B cell (primary cell): ENCODE data around the gene NEAT1.

Experiments used
- EZH2 ChIP-seq: IDR thresholded peaks from 2 replicates; pipeline ENCODE4 v1.6.1; 2012; ENCODE audit warnings: borderline replicate concordance, low read depth, mild to moderate bottlenecking, moderate library complexity, low read length; ENCODE audit not compliant: insufficient read depth, poor library complexity, severe bottlenecking
- TF ChIP-seq, protein P1 (sequence below): fragments of 200-600 bp; IDR thresholded peaks from one replicate; pipeline ENCODE4 v1.8.0; 2022; ENCODE audit warnings: antibody characterized with exemption, mild to moderate bottlenecking

DNA sequence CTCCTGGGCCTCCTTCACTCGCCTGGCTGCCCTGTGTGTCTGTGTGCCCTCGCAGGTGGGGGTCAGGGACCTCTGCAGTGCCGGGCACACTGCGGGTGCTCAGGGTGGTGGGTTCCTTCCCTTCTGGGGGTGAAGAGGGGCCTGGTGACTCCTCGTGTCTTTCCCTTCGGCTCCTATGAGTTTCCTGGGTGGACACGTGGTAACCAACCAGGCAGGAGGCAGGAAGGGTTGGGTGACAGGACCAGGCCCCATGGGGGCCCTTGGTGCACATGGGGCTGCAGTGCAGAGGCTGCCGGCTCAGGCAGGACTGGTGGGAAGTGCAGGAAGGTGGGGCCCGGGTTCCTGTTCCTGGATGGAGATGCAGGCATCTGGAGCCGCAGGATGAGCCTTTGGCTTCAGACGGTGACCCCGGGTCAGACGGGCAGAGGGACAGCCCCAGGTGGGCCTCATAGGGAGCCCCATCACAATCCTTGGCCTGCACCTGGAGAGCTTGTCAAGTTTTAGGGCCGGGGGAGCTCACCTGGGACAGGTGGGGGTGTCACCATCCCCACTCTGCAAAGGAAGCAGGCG is 26.6 kb upstream of the NEAT1 start:
- TF ChIP-seq, protein P1, sequence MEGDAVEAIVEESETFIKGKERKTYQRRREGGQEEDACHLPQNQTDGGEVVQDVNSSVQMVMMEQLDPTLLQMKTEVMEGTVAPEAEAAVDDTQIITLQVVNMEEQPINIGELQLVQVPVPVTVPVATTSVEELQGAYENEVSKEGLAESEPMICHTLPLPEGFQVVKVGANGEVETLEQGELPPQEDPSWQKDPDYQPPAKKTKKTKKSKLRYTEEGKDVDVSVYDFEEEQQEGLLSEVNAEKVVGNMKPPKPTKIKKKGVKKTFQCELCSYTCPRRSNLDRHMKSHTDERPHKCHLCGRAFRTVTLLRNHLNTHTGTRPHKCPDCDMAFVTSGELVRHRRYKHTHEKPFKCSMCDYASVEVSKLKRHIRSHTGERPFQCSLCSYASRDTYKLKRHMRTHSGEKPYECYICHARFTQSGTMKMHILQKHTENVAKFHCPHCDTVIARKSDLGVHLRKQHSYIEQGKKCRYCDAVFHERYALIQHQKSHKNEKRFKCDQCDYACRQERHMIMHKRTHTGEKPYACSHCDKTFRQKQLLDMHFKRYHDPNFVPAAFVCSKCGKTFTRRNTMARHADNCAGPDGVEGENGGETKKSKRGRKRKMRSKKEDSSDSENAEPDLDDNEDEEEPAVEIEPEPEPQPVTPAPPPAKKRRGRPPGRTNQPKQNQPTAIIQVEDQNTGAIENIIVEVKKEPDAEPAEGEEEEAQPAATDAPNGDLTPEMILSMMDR = no peak
- no peak for TF ChIP-seq EZH2
